OCI-LY1 (cell line): Measurements from ENCODE around the gene PRKCH.

Experiments used
- H2AFZ ChIP-seq: fragments of 200-600 bp; sonication (generic), shearing (Covaris generic); 2 replicates; pipeline ENCODE4 v1.6.0; 2014; ENCODE audit warnings: antibody characterized with exemption, mild to moderate bottlenecking, low read length
- H3F3A ChIP-seq: fragments of 200-600 bp; sonication (generic), shearing (Covaris generic); 2 replicates; pipeline ENCODE4 v1.6.0; 2014; ENCODE audit warnings: mild to moderate bottlenecking, antibody characterized with exemption, low read length, moderate library complexity; ENCODE audit not compliant: insufficient read depth
- H3K27ac ChIP-seq: fragments of 200-600 bp; sonication (generic); 2 replicates; pipeline ENCODE4 v1.5.1; 2014; ENCODE audit warnings: low read length, mixed run types, mild to moderate bottlenecking, low read depth; ENCODE audit not compliant: poor library complexity, severe bottlenecking
- H3K27me3 ChIP-seq: fragments of 200-600 bp; sonication (generic); 2 replicates; pipeline ENCODE4 v1.6.0; 2014; ENCODE audit warnings: antibody characterized with exemption, mild to moderate bottlenecking, low read length, moderate library complexity; ENCODE audit not compliant: insufficient read depth
- H3K36me3 ChIP-seq: fragments of 200-600 bp; sonication (generic); 2 replicates; pipeline ENCODE4 v1.6.1; 2014; ENCODE audit warnings: mild to moderate bottlenecking, antibody characterized with exemption, low read length, moderate library complexity, mixed read lengths; ENCODE audit not compliant: insufficient read depth
- H3K4me1 ChIP-seq: fragments of 200-600 bp; sonication (generic); 2 replicates; pipeline ENCODE4 v1.5.1; 2014; ENCODE audit warnings: mild to moderate bottlenecking, low read length, moderate library complexity; ENCODE audit not compliant: insufficient read depth, severe bottlenecking
- H3K4me2 ChIP-seq: fragments of 200-600 bp; sonication (generic), shearing (Covaris generic); 2 replicates; pipeline ENCODE4 v1.6.1; 2014; ENCODE audit warnings: low read length
- H3K4me3 ChIP-seq: fragments of 200-600 bp; sonication (generic); 2 replicates; pipeline ENCODE4 v1.5.1; 2014; ENCODE audit warnings: low read length, low read depth, mild to moderate bottlenecking, mixed read lengths; ENCODE audit not compliant: poor library complexity, severe bottlenecking
- H3K79me2 ChIP-seq: fragments of 200-600 bp; shearing (Covaris generic); 2 replicates; pipeline ENCODE4 v1.6.1; 2016; ENCODE audit warnings: mixed run types, low read length, mixed read lengths; ENCODE audit not compliant: insufficient read depth
- H3K9ac ChIP-seq: fragments of 200-600 bp; sonication (generic), shearing (Covaris generic); 2 replicates; pipeline ENCODE4 v1.6.1; 2014; ENCODE audit warnings: mild to moderate bottlenecking, low read length, mixed read lengths
- H3K9me2 ChIP-seq: fragments of 200-600 bp; sonication (generic), shearing (Covaris generic); 2 replicates; pipeline ENCODE4 v1.6.1; 2014; ENCODE audit warnings: low read depth, mild to moderate bottlenecking, low read length, mixed read lengths
- H3K9me3 ChIP-seq: fragments of 200-600 bp; shearing (Covaris generic); 2 replicates; pipeline ENCODE4 v1.6.1; 2014; ENCODE audit warnings: low read length, mixed read lengths
- H4K20me1 ChIP-seq: fragments of 200-600 bp; sonication (generic), shearing (Covaris generic); 2 replicates; pipeline ENCODE4 v1.6.0; 2016; ENCODE audit warnings: mild to moderate bottlenecking, low read length; ENCODE audit not compliant: insufficient read depth
- CTCF ChIP-seq: fragments of 200-600 bp; sonication (generic), shearing (Covaris generic); IDR thresholded peaks from 2 replicates; pipeline ENCODE4 v1.5.1; 2017; ENCODE audit warnings: mild to moderate bottlenecking, antibody characterized with exemption, low read length, moderate library complexity, mixed read lengths
- EZH2 ChIP-seq: fragments of 200-600 bp; sonication (generic), shearing (Covaris generic); IDR thresholded peaks from 2 replicates; pipeline ENCODE4 v1.8.0; 2017; ENCODE audit warnings: borderline replicate concordance, mixed run types, mild to moderate bottlenecking, antibody characterized with exemption, low read length, moderate library complexity, mixed read lengths

The PRKCH gene

GRCh38 chr14:61585598-61586543, 264.5 kb downstream of the PRKCH start:
- H3K9me3 ChIP-seq, result no peaks in the 10 kb centered on the region
- peaks cover 45% of the 10 kb centered on the region for H3K4me1 ChIP-seq
- no peaks in the 10 kb centered on the region for H4K20me1 ChIP-seq
- H2AFZ ChIP-seq, result no peak overlapping the region
- H3K27me3 ChIP-seq, result no peaks in the 10 kb centered on the region
- no peak overlapping the region for H3K4me3 ChIP-seq
- H3K36me3 ChIP-seq, result no peaks in the 10 kb centered on the region
- TF ChIP-seq CTCF, result no peak
- no peak for TF ChIP-seq EZH2
- no peaks in the 10 kb centered on the region for H3F3A ChIP-seq
- no peaks in the 10 kb centered on the region for H3K79me2 ChIP-seq
- no peak overlapping the region for H3K4me2 ChIP-seq
- H3K9me2 ChIP-seq, result no peaks in the 10 kb centered on the region
- H3K9ac ChIP-seq, result no peak overlapping the region
- no peak overlapping the region for H3K27ac ChIP-seq

- TF ChIP-seq EZH2 (no peak), CTCF (no peak)
- Histone ChIP-seq H2AFZ (no peak overlapping the region), H3K27ac (no peak overlapping the region), H3K4me1 (peaks cover 45% of the 10 kb centered on the region), H3K27me3 (no peaks in the 10 kb centered on the region), H3K9ac (no peak overlapping the region), H3K79me2 (no peaks in the 10 kb centered on the region), H3K9me3 (no peaks in the 10 kb centered on the region), H4K20me1 (no peaks in the 10 kb centered on the region), H3K36me3 (no peaks in the 10 kb centered on the region), H3F3A (no peaks in the 10 kb centered on the region), H3K4me2 (no peak overlapping the region), H3K4me3 (no peak overlapping the region), H3K9me2 (no peaks in the 10 kb centered on the region)
These were observed 265.2 kb downstream of the PRKCH start for GRCh38 chr14:61586544-61587055.

DNA sequence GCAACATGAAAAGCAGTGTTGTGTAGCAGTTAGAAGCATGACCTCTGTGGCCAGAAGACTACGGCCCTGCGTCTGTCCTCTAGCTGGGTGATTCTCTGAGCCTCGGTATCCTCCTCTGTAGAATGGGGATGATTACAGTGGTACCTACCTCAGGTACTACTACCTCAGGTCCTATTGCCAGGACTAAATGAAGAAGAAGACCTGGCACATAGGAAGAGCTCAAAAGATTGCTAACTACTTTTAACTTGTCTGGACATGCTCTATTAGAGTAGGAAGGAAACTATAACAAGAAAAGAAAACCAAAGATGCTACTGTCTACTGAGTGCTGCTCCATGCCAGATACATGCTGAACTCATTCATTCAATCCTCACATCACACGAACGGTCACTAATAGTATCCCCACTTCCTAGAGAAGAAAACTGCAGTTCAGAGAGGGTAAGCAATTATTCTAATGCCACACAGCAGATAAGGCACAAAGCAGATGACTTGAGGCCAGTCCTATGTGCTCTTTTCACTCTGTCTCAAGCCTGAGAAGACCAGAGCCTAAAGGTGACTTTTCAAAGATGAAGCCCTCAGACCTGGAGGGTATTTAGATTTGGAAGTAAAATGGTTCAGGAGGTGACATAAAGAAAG, 265.8 kb downstream of the PRKCH start:
- Histone ChIP-seq H3K27me3 (no peaks in the 10 kb centered on the region), H3K9me2 (no peaks in the 10 kb centered on the region), H4K20me1 (no peaks in the 10 kb centered on the region), H3K4me1 (peaks cover 45% of the 10 kb centered on the region), H3K79me2 (no peaks in the 10 kb centered on the region), H3F3A (no peaks in the 10 kb centered on the region), H3K36me3 (no peaks in the 10 kb centered on the region), H3K4me2 (no peak overlapping the region), H3K9ac (no peak overlapping the region), H3K4me3 (no peak overlapping the region), H3K9me3 (0 out of 2 replicates have a peak, but pooled peaks cover under 1% of the 10 kb centered on the region), H3K27ac (no peak overlapping the region), H2AFZ (no peak overlapping the region)
- no peak for TF ChIP-seq CTCF
- TF ChIP-seq EZH2, result no peak
